ENCODE data around the gene KCNS1.

The KCNS1 gene

DNA sequence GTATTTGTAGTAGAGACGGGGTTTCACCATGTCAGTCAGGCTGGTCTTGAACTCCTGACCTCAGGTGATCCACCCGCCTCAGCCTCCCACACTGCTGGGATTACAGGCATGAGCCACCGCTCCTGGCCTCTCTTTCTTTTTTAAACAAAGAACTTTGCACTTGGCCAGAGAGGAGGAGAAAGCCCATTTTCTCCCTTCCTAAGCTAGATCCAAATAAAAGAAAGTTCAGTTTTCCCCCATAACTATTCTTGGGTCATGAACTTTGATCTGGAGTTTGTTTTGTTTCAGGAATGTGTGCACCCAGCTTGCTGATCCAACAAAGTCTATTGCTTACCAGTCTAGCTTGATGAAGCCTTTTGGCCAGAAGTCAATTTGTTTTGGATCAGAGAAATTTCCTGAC is 23.4 kb downstream of the KCNS1 start:
- no peak for DNase-seq (ENCODE audit: low spot score)

DNA sequence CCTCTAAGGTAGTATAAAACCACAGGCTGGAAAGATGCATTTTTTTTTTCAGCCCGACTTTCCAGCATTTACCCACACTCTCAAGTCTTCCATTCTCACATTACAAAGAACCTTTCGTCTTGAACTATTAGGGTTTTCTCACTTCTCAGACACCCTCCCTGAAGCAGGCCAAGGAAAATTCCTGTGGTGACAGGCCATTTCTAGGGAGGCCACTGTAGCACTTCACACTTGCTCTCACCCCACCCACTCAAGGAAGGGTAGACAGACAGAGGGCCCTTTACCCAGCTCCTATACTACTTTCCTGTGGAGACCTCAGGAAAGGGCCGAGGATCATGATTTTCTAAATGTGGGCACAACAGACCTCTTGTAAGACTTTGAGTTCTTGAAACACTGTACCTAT is 27.7 kb downstream of the KCNS1 start:
- no peak for DNase-seq (ENCODE audit: low spot score)

DNA sequence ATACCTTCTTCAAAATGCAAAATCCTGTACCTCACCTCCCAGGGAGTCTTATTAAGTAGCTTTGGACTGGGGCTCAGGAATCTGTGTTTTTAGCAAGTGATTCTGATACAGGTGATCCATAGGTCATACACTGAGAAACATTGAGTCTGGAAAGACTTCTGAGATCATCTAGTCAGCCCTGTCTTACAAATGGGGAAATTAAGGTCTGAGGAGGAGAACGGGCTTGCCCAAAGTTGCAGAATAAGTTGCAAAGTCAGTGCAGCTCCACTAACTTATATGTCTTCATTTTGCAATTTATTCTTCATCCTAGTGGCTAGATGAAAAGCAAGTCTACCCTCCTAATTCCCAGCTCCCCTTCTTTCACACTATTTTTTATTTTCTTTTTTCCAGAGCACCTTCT is 28.9 kb downstream of the KCNS1 start:
- DNase-seq (ENCODE audit: low spot score), result no peak

DNA sequence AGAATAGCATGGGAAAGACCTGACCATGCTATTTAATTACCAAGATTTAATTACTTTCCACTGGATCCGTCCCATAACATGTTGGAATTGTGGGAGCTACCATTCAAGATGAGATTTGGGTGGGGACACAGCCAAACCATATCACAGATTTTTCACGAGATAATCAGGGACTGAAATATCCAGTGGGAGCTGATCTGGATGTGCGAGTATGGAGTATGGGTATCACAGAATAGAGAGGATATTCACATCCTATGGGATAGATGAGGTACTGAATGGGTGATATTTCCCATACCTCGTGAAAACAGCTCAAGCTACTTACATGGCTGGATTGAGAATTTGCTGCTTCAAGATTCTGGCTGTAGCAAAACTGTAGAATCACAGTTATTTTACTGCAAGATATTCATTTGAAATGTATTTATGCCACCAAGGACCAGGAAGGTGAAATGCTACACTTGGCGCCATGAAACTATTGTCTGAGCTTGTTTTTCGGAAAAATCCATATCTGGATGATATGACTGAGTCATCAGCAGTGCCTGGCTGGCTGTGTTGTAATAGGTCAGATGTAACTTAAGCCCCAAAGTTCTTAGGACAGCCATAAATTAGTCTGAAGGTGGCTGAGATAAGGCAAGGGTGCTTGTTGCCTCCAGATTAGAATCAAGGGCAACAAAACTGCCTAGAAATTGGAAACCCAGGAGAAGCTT is 29.8 kb downstream of the KCNS1 start:
- DNase-seq (ENCODE audit: low spot score), result no peak

DNA sequence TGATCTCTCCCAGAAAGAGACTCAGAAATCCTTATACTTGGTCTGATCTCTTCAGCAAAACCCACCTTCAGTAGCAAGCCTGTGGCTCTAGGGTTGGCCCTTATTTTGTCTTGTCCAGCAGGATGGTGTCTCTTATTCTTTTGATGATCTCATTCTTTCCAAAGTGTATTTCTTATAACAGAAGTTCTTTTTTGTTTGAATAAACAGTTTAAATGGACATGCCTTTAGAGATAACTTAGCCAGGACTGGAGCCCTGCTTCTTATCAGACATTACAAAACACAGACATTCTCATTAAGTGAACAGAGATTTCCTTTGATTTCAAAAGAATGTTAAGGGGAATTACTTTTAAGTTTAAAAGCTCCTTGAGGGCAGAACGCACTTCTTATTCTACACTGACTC is 31.7 kb downstream of the KCNS1 start:
- DNase-seq (ENCODE audit: low spot score), result no peak

DNA sequence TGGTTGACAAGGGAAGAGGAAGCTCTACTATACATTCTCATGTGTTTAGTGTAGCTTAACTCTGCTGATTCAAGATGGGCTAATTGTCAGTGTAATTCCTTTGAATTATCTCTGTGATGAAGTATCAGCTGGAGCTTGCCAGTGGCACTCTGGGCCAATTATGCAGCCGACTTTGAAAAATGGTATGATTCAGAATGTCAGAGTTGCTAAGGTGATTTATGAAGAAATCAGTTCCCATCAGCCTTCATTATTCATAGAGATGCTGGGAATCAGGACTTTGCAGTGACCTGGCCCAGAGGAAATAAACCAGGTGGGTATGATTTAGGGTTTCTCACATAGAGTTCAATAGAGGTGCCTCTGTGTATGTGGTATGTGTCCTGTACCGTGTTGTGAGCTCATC is 33.4 kb downstream of the KCNS1 start:
- DNase-seq (ENCODE audit: low spot score), result no peak

DNA sequence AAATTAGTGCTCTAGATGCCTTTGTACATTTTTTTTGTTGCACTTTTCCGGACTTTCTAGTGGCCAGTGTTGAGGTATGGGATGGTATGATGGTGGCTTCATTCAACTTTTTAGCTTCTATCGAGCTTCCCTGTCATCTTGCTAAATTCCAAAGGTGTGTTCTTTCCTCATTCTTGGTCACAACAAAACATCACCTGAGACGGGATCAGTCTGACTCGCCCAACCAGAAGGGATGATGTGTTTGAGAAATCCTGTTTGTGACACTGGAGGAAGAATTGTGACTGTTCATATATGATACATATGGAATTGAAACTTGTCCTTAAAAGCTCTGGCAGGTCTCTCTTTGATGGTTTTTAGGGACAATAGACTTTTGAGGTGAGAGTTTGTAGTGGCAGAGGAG is 33.8 kb downstream of the KCNS1 start:
- no peak for DNase-seq (ENCODE audit: low spot score)

DNA sequence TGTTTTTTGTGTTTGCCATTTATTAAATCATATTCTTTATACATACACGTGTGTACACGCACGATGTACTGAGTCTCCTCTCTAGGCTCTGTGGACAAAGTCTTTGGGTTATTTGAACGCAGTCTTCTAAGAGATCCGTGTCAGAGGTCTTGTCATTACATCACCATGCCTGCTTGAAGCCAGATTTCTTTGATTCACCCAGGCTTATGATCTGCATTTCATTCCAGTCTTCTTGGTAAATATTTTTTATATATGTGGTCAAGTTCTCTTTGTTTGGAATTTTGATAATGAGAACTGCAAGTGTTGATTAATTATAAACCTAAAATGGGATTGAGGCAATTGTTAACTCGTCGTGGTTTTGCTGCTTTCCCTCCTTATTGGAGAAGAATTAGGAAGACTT is 34.6 kb downstream of the KCNS1 start:
- no peak for DNase-seq (ENCODE audit: low spot score)

DNA sequence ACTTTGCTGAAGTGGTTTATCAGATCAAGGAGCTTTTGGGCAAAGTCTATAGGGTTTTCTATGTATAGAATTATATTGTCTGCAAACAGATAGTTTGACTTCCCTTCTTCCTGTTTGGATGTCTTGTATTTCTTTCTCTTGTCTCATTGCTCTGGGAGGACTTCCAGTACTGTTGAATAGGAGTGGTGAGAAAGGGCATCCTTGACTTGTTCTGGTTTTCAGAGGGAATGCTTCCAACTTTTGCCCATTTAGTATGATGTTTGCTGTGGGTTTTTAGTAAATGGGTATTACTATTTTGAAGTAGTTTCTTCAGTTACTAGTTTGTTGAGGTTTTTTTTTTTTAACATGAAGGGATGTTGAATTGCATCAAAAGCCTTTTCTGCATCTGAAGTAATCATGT is 36.1 kb downstream of the KCNS1 start:
- DNase-seq (ENCODE audit: low spot score), result no peak

DNA sequence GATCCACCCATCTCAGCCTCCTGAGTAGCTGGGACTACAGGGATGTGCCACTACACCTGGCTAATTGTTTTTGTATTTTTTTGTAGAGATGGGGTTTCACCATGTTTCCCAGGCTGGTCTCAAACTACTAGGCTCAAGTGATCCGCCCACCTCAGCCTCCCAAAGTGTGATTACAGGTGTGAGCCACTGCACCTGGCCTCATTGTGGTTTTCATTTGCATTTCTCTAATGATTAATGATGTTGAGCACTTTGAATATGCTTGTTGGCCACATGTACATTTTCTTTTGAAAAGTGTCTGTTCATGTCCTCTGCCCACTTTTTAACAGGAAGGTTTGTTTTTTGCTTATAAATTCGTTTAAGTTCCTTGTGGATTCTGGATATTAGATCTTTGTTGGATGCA is 37.8 kb downstream of the KCNS1 start:
- peak; percentile 39 for DNase-seq (ENCODE audit: low spot score)

DNA sequence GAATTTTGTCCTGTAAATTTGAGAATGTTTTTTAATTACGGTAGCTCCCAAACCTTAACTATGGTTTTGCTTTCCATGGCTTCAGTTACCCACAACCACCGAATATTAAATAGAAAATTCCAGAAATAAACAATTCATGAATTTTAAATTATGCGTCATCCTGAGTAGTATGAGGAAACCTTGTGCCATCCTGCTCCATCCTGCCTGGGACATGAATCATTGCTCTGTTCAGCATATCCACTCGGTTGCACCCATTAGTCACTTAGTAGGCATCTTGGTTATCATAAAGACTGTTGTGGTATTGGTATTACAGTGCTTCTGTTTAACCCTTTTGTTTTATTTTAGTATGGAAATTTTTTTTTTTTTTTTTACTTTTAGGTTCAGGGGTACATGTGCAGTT is 39.7 kb downstream of the KCNS1 start:
- DNase-seq (ENCODE audit: low spot score), result no peak

DNA sequence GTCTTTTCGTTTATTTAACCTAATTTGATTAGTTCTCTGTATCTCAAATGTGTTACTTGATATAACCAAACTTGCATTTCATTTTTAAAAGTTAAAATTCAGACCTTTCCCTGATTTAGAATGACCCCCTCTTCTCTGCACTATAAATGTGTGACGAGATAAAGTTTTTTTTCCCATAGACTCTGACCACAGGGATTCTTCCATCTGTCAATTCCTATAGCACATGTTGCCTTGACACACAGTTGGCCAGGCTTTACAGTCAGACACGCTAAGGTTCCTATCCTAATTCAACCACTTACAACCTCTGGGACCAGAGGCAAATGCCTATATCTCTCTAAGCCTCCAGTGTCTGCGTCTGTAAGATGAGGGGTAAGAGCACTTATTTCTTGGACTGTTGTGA is 40.6 kb downstream of the KCNS1 start:
- DNase-seq (ENCODE audit: low spot score), result no peak

DNA sequence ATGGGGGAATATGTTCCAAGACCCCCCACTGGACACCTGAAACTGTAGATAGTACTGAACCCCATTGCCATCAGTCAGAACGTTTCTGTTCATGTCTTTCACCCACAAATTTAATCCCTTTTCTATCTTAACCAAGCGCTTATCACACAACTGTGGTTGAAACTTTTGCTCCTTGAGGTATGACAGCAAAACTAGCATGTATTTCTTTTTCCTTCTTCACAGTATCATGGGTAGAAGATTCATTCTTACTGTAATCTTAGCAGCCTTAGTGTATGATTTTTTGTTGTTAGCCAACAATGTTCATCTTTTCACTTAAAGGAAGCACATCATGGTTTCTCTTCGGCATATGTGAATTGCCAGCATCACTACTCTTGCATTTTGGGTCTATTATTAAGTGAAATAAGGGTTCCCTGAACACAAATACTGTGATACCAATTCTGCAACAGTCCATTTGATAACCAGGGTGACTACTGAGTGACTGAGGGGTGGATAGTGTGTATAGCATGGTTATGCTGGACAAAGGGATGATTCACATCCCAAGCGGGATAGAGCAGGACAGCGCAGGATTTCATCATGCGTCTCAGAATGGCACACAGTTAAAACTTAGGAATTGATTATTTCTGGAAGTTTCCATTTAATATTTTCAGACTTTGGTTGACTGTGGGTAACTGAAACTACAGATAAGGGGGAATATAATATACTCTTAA is 41.8 kb downstream of the KCNS1 start:
- no peak for DNase-seq (ENCODE audit: low spot score)

DNA sequence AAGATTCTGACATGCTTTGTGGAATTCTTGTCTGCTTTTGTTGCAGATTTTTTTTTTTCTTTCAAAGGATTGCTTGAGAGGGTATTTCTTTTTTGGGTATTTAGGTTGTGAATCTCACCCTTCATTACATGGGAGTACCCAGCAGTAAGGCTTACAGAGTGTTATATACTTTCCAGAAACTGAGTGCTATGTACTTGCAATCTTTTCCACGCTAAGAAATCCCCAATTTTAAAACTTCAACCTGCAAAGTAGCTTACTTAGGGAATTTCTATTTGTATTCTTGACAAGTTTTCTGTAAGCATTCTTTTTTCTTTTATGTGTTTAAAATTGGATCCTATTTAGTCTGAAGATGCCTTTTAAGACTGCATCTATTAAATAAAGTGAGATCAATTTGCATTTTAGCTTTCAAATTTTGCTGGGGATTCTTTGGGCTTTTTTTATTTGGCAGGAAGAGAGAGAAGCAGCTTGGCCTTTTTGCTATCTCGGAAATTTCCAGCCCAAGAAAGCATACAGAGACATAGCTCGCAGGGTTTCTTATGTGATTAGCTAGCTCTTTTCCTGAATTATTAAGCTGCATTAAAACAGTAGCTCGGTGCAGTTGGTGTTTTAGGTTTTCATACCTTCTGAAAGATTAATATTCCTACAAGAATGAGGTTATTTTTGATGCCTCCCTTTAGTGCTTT is 42.6 kb downstream of the KCNS1 start:
- DNase-seq (ENCODE audit: low spot score), result no peak

DNA sequence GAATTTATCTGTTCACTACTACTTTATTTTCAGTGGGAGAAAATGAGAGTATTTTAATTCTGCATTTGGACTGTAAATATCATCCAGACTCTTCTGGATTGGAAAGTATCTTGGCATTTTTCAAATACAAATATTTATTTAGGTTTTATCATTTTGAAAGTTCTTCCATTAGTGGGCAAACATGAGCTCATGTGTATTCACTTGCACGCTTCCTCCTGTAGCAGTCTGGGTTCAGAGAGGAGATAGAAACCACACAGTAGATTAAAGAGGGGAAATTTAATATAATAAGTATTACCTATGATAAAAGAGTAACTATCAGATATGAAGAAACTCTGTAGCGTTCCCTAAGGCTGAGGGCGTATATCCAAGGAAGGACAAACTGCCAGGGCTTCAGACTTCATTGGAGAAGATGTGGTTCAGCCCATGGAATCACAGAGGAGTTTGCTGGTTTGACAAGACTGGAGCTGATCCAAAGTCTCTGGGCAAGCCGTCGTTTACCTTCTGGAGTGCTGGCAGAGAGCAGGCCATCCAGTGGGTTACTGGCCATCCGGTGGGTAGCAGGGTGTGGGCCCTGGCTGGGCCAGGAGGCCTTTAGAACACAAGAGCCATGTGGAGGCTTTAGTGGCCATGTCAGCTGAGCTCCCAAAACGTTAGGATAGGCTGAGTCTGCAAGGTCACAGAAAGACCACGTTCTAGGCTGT is 44.3 kb downstream of the KCNS1 start:
- DNase-seq (ENCODE audit: low spot score), result no peak

DNA sequence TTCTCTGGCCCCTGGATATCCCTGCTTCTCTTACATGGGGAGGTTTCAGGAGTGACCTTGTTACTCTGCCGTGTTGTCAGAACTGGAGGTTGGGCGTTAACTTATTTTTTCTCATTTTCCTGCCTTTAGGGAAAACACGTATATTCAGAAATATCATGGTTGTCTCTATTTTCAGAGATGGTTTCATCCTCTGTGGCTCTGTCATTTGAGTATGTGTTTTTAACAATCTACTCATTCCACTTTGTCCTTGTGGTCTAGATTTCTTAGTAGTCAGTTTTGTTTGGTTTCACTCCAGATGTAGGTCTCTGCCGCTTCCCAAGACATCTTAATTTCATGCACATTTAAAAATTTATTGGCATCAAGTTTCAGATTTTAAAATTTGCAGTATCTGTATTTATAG is 45.9 kb downstream of the KCNS1 start:
- DNase-seq (ENCODE audit: low spot score), result no peak

DNA sequence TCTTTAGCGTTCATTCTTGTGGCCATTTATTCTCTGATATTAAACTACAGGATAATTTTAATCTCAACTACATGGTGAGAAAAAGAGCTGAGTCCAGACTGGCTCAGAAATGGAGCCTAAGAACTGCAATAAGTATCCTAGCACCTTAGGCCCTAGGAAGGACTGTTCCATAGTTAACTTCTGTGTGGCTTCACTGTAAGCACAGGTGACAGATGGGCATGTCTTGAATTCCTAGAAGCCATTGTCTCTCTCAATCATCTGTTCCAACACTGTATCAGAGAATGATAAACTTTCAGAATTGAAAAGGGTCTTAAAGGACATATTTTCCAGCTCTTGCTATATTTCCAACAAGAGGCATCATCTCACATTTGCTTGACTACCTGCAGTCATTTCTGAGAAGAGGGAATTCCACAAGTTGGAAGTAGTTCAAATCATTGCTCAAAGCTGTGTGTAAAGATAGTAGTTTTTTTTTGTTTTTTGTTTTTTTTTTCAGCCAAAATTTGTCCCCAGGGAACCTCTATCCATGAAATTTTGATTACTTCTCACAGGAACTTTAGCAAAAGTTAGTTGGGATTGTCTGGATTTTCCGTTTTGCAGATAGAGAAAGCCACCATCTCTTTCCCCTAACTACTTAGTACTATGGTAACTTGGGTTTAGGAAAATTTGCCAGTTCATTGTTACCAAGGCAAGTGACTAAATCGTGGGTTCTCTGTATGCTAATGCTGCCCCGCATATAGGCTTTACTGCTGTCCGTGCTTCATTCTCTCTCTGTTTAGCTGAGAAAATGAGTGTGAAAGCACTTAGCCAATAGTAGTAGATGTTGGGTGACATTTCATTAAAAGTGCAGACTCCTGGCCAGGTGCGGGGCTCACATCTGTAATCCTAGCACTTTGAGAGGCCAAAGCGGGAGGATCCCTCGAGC is 47.2 kb downstream of the KCNS1 start:
- no peak for DNase-seq (ENCODE audit: low spot score)

DNA sequence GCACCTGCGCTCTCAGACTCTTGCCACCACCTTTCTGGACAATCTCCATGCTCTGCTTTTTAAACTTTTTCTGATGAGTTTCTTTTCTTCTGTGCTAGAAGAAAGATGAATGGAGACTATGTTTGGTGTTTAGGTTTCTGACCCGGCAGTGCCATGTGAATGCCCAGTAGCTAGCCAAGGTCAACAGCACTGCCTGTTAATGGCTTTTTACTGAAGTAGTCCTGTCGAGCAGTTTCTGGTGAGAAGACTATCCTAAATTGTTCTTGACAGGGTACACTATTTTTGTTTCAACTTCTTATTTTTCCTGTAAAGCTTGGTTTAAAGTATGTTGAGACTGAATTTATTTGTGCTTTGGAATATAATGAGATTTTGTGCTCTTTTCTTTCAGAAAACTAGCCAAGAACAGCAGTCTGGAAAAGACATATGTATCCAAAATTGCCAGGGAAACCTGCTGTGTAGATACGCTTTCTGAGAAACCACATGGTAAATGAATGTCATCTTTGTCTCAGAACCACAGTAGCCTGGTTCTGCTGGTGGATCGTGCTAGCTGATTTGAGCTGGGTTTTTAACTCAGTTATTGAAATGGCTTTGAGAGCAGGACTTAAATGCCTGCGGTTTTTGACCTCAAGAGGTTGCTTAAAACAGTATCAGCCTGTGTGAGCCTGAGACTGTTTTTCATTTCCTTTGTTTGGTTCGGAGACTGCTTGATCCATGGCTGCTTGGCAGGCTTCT is 48.1 kb downstream of the KCNS1 start:
- DNase-seq (ENCODE audit: low spot score), result no peak

DNA sequence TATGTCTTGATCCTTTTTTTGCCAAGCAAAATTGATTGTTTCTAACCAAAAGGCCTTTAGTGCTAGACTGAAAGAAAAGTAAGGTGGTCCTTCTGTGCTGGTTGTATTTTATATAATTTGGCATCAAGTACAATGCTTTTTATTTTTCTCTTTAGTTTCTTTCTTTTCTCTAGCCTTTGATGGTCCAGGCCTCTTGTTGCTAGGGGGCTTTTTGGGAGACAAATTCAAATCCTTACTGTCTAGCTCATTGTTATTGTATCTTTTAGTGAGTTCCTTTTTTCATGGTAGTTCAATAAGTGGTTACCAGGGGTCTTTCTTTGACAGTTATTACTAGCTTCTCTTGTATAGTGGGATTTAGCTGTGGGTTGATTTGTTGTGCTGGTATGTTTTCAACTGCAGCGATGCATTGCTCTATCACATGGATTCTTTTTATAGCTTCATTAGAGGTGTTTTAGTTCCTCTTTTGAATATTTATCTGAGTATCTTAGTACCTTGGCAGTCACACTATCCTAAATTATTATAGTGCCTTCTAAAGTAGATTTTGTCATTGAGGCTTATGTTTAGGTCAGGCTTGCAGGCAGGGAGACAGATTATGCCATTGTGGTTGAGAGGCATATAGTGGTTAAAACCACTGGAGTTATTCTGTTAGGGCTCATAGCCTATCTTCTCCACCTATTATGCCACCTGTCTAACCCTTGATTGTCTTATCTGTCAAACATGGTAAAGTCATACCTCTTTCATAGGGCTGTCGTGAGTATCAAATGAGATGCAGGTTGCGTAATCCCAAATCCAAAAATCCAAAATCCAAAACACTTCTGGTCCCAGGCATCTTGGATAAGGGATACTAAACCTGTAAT is 49.5 kb downstream of the KCNS1 start:
- DNase-seq (ENCODE audit: low spot score), result peak; percentile 71

DNA sequence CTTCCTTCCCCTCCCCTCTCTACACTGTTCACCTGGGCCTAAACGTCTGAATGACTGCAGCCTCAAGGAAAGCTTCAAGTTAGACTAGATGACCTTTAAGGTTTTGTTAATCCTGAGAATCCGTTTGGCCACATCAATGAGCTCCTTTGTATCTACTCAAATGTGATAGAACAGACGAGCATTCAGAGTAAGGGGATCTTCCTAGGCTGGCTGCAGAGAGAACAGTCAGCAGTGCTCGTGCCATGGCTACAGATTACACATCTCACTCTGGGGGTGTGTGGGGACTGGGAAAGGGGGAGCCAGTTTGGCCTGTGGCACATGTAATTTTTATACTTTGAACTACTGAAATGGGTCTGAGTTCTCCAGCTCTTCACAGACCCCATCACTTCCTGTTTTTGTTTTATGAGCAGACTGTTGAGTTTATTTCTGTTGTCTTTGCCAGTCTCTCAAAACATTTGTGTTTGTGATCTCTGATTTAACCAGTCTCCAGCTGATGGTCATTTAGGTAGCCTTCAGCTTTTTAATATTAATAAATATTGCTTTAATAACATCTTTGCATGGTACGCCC is 50.9 kb downstream of the KCNS1 start:
- DNase-seq (ENCODE audit: low spot score), result peak; percentile 59
